Ovary (tissue), 9 donors: ENCODE measurements around the gene MEGF6. TPM values are rescaled to one million over a fixed set of nuclear protein-coding genes. Genes with fewer than 3 reads are reported as not detected.

Source experiments
- DNase-seq, 5 donors: peaks; one replicate each; pipeline ENCODE4 v3.0.0-alpha.2; 2019 to 2020
- H3K27ac ChIP-seq, 2 donors: fragments of 200-600 bp; one replicate each; pipeline versions ENCODE4 v1.5.1 to v1.8.0; 2019 to 2022
- H3K27me3 ChIP-seq: fragments of 200-600 bp; one replicate; pipeline ENCODE4 v1.8.0; 2022
- H3K36me3 ChIP-seq: fragments of 200-600 bp; sonication (generic); one replicate; pipeline ENCODE4 v1.5.1; 2019
- H3K4me1 ChIP-seq: one replicate; pipeline ENCODE4 v1.8.1; 2013; ENCODE audit warnings: mild to moderate bottlenecking, moderate library complexity; ENCODE audit not compliant: insufficient read depth
- H3K4me3 ChIP-seq: fragments of 200-600 bp; sonication (generic); one replicate; pipeline ENCODE4 v1.5.1; 2017
- H3K9me3 ChIP-seq, 2 donors: fragments of 200-600 bp in 1 of 2; sonication (generic) in 1 of 2; one replicate each; pipeline versions ENCODE4 v1.5.1 to v1.8.1; 2013 to 2019; ENCODE audit warnings: mild to moderate bottlenecking in 1 of 2, moderate library complexity in 1 of 2
- CTCF ChIP-seq, 3 donors: fragments of 450-650 bp in 2 of 3; fragments of 200-600 bp in 1 of 3; IDR thresholded peaks; one replicate each; pipeline versions ENCODE4 v1.5.1 to v1.8.0; 2016 to 2022; ENCODE audit warnings: antibody characterized with exemption in 3 of 3, mild to moderate bottlenecking in 1 of 3
- EP300 ChIP-seq: sonication (generic); formaldehyde crosslinking; IDR thresholded peaks from one replicate; pipeline ENCODE4 v1.6.1; 2017; ENCODE audit warnings: antibody characterized with exemption
- POLR2A ChIP-seq: fragments of 450-650 bp; IDR thresholded peaks from one replicate; pipeline ENCODE4 v1.6.1; 2017; ENCODE audit warnings: antibody characterized with exemption, mild to moderate bottlenecking, moderate library complexity
- WGBS, 3 donors: extraction: QIAGEN DNeasy Blood & Tissue Kit in 1 of 3; methylation state at CpG; one replicate each; pipeline versions ENCODE4 v1.1.5 to v1.1.7; 2013 to 2017; 5-methylcytosine and 5-hydroxymethylcytosine counted together
- intact Hi-C, 4 donors: fragments of 100-400 bp; cut with DNase I; formaldehyde crosslinking; loops; one replicate each; pipeline versions ENCODE4 v1.11.0 to v1.15.1; 2022 to 2023
- polyA plus RNA-seq, 2 donors: library from polyadenylated mRNA; stranded (reverse); fragments of 200-250 nt in 1 of 2; fragments of 350-450 nt in 1 of 2; fragmentation: Illumina TruSeq in 1 of 2; extraction: RNeasy Lipid Tissue Mini Kit (QIAGEN cat#74804) in 1 of 2; gene quantifications; one replicate each; pipeline ENCODE4 v1.2.3, GENCODE V29; 2013 to 2014
- total RNA-seq, 7 donors: library from RNA; depleted of rRNA in 2 of 7; stranded (reverse); fragments of >200 nt in 2 of 7; fragmentation: NEBNext Ultra II Directional in 3 of 7; extraction: Animal tissue kit (Norgen Biotek cat#: 25700) in 3 of 7; gene quantifications; one replicate each; pipeline versions ENCODE4 v1.1.0 to v1.2.4, GENCODE V29; 2016 to 2023
- donor health status: DM: no; HTN: no; CAD: no; lungs with moderate emphysema.
- donor health status: DM: no; HTN: no; CAD: no.
- donor health status: Bipolar disorder and iron deficiency.
- donor health status: DM: yes; HTN: yes; CAD: no.
- donor health status: DM: no; HTN: no; CAD: no.
- donor health status: DM: yes; HTN: yes; CAD: no.

MEGF6 gene
- total and polyA plus RNA-seq, 9 donors: 0.10 to 117 (median 12.5) TPM

DNA sequence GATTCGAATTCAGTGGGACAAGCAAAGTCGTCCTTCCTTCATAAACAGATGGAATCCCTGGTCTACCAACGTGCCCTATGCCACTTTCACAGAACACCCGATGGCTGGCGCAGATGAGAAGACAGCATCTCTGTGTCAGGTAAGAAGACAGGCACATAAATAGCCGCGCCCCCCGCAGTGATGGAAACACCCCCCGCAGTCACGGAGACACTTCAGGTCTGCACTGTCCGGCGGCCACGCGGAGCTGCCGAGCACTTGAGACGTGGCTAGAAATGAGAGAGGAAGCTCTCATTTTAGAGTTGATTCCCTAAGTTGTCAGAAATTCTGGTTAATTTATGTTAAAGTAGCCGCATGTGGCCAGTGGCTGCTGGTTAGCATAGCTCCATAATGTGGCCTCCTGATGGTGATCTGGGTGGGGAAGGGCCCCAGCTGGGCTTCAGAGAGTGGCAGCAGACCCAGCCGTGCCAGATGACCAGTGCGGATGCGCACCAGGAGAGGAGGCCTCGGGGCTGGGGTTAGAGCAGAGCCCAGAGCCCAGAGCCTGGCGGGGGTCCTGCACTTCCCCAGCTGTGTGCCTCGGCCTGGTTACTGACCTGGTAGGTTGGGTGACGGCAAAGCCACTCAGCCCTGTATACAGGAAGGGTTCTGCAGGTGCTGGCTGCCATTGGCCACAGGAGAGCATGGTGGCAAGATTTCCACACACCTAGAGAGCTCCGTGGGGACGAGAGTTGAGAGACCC is 16.4 kb upstream of the MEGF6 start:
- H3K27ac ChIP-seq: no peak overlapping the region
- WGBS, 3 donors: 89 to 95% (median 92%) methylated on average over 26 of the region's 26 CpGs
- DNase-seq: no peak
- peaks cover 9% of the 10 kb centered on the region for H3K4me1 ChIP-seq
- no peaks in the 10 kb centered on the region for H3K36me3 ChIP-seq
- intact Hi-C loops: loop anchor here in 1 of 4 donors (10.0 kb wide), 1 partner anchor 443 kb away; no protein-coding TSS in a partner anchor
- no peaks in the 10 kb centered on the region for H3K9me3 ChIP-seq
- H3K27me3 ChIP-seq: no peaks in the 10 kb centered on the region
- no peak overlapping the region for H3K4me3 ChIP-seq
- TF ChIP-seq EP300: no peak

GRCh38 chr1:3626025-3626424 is 14.7 kb upstream of the MEGF6 start:
- TF ChIP-seq CTCF (IDR thresholded peaks at IDR 0.05) (no peak), POLR2A (no peak), EP300 (no peak)
- intact Hi-C loops: loop anchor here in 1 of 4 donors (10.0 kb wide), 1 partner anchor 441 kb away; no protein-coding TSS in a partner anchor
- no peaks in the 10 kb centered on the region for H3K27me3 ChIP-seq
- H3K27ac ChIP-seq: no peak overlapping the region
- H3K4me1 ChIP-seq: peaks cover 9% of the 10 kb centered on the region
- H3K9me3 ChIP-seq: no peaks in the 10 kb centered on the region
- no peak overlapping the region for H3K4me3 ChIP-seq
- no peak for DNase-seq
- 78 to 84% (median 83%) methylated on average over 4 of the region's 4 CpGs for WGBS, 3 donors
- H3K36me3 ChIP-seq: no peaks in the 10 kb centered on the region

DNA sequence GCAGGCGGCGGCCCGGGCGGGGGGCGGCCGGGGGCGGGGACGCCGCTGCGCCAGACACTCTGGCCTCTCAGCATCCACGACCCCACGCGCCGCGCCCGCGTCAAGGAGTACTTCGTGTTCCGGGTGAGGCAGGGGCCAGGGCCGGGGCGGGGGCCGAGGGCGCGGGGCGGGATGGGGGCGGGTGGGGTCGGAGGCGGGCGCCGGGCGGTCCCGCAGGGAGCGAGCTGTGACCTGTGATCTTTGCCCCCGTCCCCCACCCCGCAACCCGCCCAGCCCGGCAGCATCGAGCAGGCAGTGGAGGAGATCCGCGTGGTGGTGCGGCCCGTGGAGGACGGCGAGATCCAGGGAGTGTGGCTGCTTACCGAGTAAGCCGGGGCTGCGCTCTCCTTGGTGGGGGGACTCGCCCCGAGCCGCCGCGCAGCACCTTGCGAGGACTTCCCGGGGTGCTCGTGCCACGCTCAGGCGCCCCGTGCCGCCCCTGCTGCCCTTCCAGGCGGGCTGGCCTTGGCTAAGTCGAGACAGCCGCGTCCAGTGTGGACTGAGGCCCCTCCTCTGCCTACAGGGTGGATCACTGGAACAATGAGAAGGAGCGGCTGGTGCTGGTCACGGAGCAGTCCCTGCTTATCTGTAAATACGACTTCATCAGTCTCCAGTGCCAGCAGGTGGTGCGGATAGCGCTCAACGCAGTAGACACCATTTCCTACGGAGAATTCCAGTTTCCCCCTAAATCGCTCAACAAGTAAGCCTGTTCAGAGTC is 14.0 kb upstream of the MEGF6 start:
- H3K9me3 ChIP-seq: no peaks in the 10 kb centered on the region
- TF ChIP-seq EP300 (no peak), CTCF (IDR thresholded peaks at IDR 0.05) (no peak), POLR2A (no peak)
- peak overlapping the region; percentile 94 for H3K4me3 ChIP-seq
- peak overlapping the region; percentile 43 to 60 for H3K27ac ChIP-seq
- WGBS, 3 donors: 2 to 6% (median 5%) methylated on average over 28 to 68 of the region's 71 CpGs
- H3K36me3 ChIP-seq: no peaks in the 10 kb centered on the region
- peak in 1 of 5 donors; percentile 58 for DNase-seq
- intact Hi-C loops: loop anchor here in 1 of 4 donors (10.0 kb wide), 1 partner anchor 441 kb away; no protein-coding TSS in a partner anchor
- no peaks in the 10 kb centered on the region for H3K27me3 ChIP-seq
- H3K4me1 ChIP-seq: peaks cover 9% of the 10 kb centered on the region

- no peak for TF ChIP-seq CTCF (IDR thresholded peaks at IDR 0.05)
- TF ChIP-seq POLR2A: peak; percentile 10
- TF ChIP-seq EP300: no peak
- H3K4me1 ChIP-seq: peaks cover 9% of the 10 kb centered on the region
- no peaks in the 10 kb centered on the region for H3K36me3 ChIP-seq
- H3K4me3 ChIP-seq: peak within 1 kb of the TSS; percentile 94
- WGBS, 3 donors: 0 to 1% (median 0%) methylated on average over 74 to 108 of the region's 108 CpGs
- intact Hi-C loops: loop anchor here in 1 of 4 donors (10.0 kb wide), 1 partner anchor 440 kb away; no protein-coding TSS in a partner anchor
- H3K27me3 ChIP-seq: no peaks in the 10 kb centered on the region
- H3K9me3 ChIP-seq: no peaks in the 10 kb centered on the region
- peak within 1 kb of the TSS; percentile 43 to 60 for H3K27ac ChIP-seq
- DNase-seq: peak; percentile 97 to 99 (median 99)
These were observed 13.2 kb upstream of the MEGF6 start, which contains the start of gene TPRG1L for GRCh38 chr1:3624200-3625136. TSS of gene TPRG1L (plus strand) at chr1:3625015. CDS start at chr1:3625073, 58 bp downstream.
